HepG2 (cell line): Measurements from ENCODE around the gene DDAH1. TPM values are rescaled to one million over a fixed set of nuclear protein-coding genes. Genes with fewer than 3 reads are reported as not detected.

Source experiments
- ATAC-seq: fragments of 200-7000 bp; cut with Tn5 transposase; 3 replicates; pipeline ENCODE4 v1.9.1; 2020; ENCODE audit warnings: mild to moderate bottlenecking, moderate library complexity
- BruUV-seq: library from RNA; stranded (reverse); fragments of 400-500 nt; replicated peaks from 2 replicates; lab custom pipeline; 2021; lab: Mats Ljungman, UMichigan
- CTCF ChIA-PET: fragments of 300-600 bp; formaldehyde crosslinking; extraction: SDS; loops from one replicate; lab custom pipeline; 2021; ENCODE audit warnings: low total read pairs, inconsistent platforms, low intra/inter-chr PET ratio; lab: Yijun Ruan, JAX
- POLR2A ChIA-PET: fragments of 350-600 bp; sonication (Branson Sonifier 250); formaldehyde crosslinking; loops from one replicate; lab custom pipeline; 2020; ENCODE audit warnings: antibody characterized with exemption, inconsistent platforms; lab: Yijun Ruan, JAX
- DNase-seq: peaks from one replicate; pipeline ENCODE4 v3.0.0-alpha.2; 2015; ENCODE audit warnings: low spot score
- FAIRE-seq: peaks from 3 replicates; lab custom pipeline; 2011; peaks lifted over from hg19 to GRCh38; lab: Jason Lieb, UNC
- H2AFZ ChIP-seq: one replicate; pipeline ENCODE4 v1.6.1; 2011; ENCODE audit warnings: low read length, inconsistent platforms
- H3K27ac ChIP-seq: fragments of 300-600 bp; 3 replicates; pipeline ENCODE4 v1.8.0; 2011; ENCODE audit warnings: mixed run types, mild to moderate bottlenecking, mixed read lengths, low read length, inconsistent platforms; ENCODE audit not compliant: insufficient read depth; ENCODE audit errors: extremely low read length
- H3K27me3 ChIP-seq, 2 experiments: fragments of 200-600 bp in 1 of 2; 2 replicates in 1 of 2; 3 replicates in 1 of 2; pipeline versions ENCODE4 v1.6.0 to v1.8.0; 2011; ENCODE audit warnings: low read length in 2 of 2, mild to moderate bottlenecking in 2 of 2, moderate library complexity in 2 of 2, inconsistent platforms in 1 of 2; ENCODE audit not compliant: insufficient read depth in 2 of 2, control insufficient read depth in 1 of 2
- H3K36me3 ChIP-seq, 2 experiments: fragments of 200-600 bp in 1 of 2; replicated peaks in 1 of 2; 2 replicates in 1 of 2; 3 replicates in 1 of 2; pipeline versions ENCODE4 v1.5.1 to v1.8.0; 2011; ENCODE audit warnings: low read length in 2 of 2, inconsistent platforms in 1 of 2; ENCODE audit not compliant: insufficient read depth in 2 of 2, control insufficient read depth in 1 of 2
- H3K4me1 ChIP-seq: 2 replicates; pipeline ENCODE4 v1.5.1; 2012; ENCODE audit warnings: low read length, inconsistent platforms; ENCODE audit not compliant: insufficient read depth
- H3K4me2 ChIP-seq: 2 replicates; pipeline ENCODE4 v1.6.0; 2011; ENCODE audit warnings: low read depth, low read length, inconsistent platforms
- H3K4me3 ChIP-seq, 3 experiments: fragments of 200-600 bp in 1 of 3; sonication (generic), shearing (Covaris generic) in 1 of 3; replicated peaks in 1 of 3; 2 replicates each; pipeline ENCODE4 v1.5.1; 2011 to 2016; ENCODE audit warnings: low read length in 3 of 3, inconsistent platforms in 2 of 3, low read depth in 2 of 3, mild to moderate bottlenecking in 2 of 3, control low read depth in 1 of 3, mixed read lengths in 1 of 3; ENCODE audit not compliant: insufficient read depth in 1 of 3
- H3K79me2 ChIP-seq: one replicate; pipeline ENCODE4 v1.6.1; 2011; ENCODE audit warnings: low read length, inconsistent platforms; ENCODE audit not compliant: insufficient read depth
- H3K9ac ChIP-seq: 2 replicates; pipeline ENCODE4 v1.6.0; 2011; ENCODE audit warnings: mild to moderate bottlenecking, low read depth, low read length, inconsistent platforms; ENCODE audit not compliant: insufficient read depth
- H3K9me3 ChIP-seq: 2 replicates; pipeline ENCODE4 v1.5.1; 2012; ENCODE audit warnings: mild to moderate bottlenecking, low read length
- H4K20me1 ChIP-seq: 2 replicates; pipeline ENCODE4 v1.6.0; 2011; ENCODE audit warnings: inconsistent platforms, mild to moderate bottlenecking, low read length, moderate library complexity; ENCODE audit not compliant: insufficient read depth
- GZF1 ChIP-seq: sonication (generic); formaldehyde crosslinking; IDR thresholded peaks from 2 replicates; pipeline ENCODE4 v1.5.1; 2020; ENCODE audit warnings: mild to moderate bottlenecking, missing genetic modification reagents
- MAF1 ChIP-seq: sonication (generic); formaldehyde crosslinking; IDR thresholded peaks from 2 replicates; pipeline ENCODE4 v1.5.0; 2020; ENCODE audit warnings: missing genetic modification reagents, borderline replicate concordance
- NR1H2 ChIP-seq: sonication (generic); formaldehyde crosslinking; IDR thresholded peaks from 2 replicates; pipeline ENCODE4 v1.8.1; 2022; ENCODE audit warnings: low read depth, missing genetic modification reagents, borderline replicate concordance
- RCOR2 ChIP-seq: IDR thresholded peaks from 2 replicates; pipeline ENCODE4 v1.6.1; 2016; ENCODE audit warnings: missing biosample characterization, missing genetic modification reagents
- RFXANK ChIP-seq: IDR thresholded peaks from 2 replicates; pipeline ENCODE4 v1.6.1; 2016
- SP4 ChIP-seq: sonication (generic); formaldehyde crosslinking; IDR thresholded peaks from 2 replicates; pipeline ENCODE4 v1.8.1; 2023; ENCODE audit warnings: mild to moderate bottlenecking, missing genetic modification reagents
- ZNF143 ChIP-seq: sonication (generic); formaldehyde crosslinking; IDR thresholded peaks from 2 replicates; pipeline ENCODE4 v1.4.0; 2020; ENCODE audit warnings: missing genetic modification reagents
- ZNF225 ChIP-seq: sonication (generic); formaldehyde crosslinking; IDR thresholded peaks from 2 replicates; pipeline ENCODE4 v1.4.0; 2020; ENCODE audit warnings: mild to moderate bottlenecking, missing genetic modification reagents
- ZNF24 ChIP-seq: fragments of 450-650 bp; IDR thresholded peaks from 2 replicates; pipeline ENCODE4 v1.6.1; 2017; ENCODE audit warnings: antibody characterized with exemption, mild to moderate bottlenecking
- ZNF333 ChIP-seq: sonication (generic); formaldehyde crosslinking; IDR thresholded peaks from 2 replicates; pipeline ENCODE4 v1.4.0; 2020; ENCODE audit warnings: mild to moderate bottlenecking, missing genetic modification reagents, borderline replicate concordance
- WGBS: methylation state at CpG from one replicate; pipeline ENCODE4 v1.1.6; 2017; ENCODE audit warnings: low lambda C conversion rate; 5-methylcytosine and 5-hydroxymethylcytosine counted together
- in situ Hi-C: cut with HindIII; loops from 2 replicates; pipeline ENCODE4 v1.10.0; 2017; ENCODE audit warnings: low pct_unique_long_range_greater_than_20kb; ENCODE audit not compliant: extremely low pct_ligation_motif_present
- intact Hi-C: fragments of 100-400 bp; cut with micrococcal nuclease; formaldehyde crosslinking; loops from one replicate; pipeline ENCODE4 v1.10.0; 2022; ENCODE audit not compliant: unreplicated experiment
- polyA plus RNA-seq, 8 experiments: library from polyadenylated mRNA; depleted of rRNA in 3 of 8; stranded (reverse) in 7 of 8; unstranded in 1 of 8; fragments of >200 nt; fragmentation: Illumina TruSeq in 4 of 8; extraction: Trizol in 4 of 8; gene quantifications; 2 replicates each; pipeline versions ENCODE4 v1.2.1 to v1.2.3, GENCODE V29; 2011 to 2016; ENCODE audit warnings: low read depth in 4 of 8, missing spikeins in 1 of 8, mixed read lengths in 1 of 8; ENCODE audit not compliant: insufficient read depth in 1 of 8
- total RNA-seq, 5 experiments: library from RNA; depleted of rRNA; stranded (reverse); fragments of >200 nt; fragmentation: Illumina TruSeq; extraction: Trizol; gene quantifications; 2 replicates each; pipeline ENCODE4 v1.2.3, GENCODE V29; 2016; ENCODE audit warnings: low read depth in 1 of 5
- TF ChIP-seq, protein P1 (sequence below): sonication (generic); formaldehyde crosslinking; conservative IDR thresholded peaks from 2 replicates; pipeline ENCODE4 v1.4.0; 2020; ENCODE audit warnings: missing genetic modification reagents
- TF ChIP-seq, protein P2 (sequence below): sonication (generic); formaldehyde crosslinking; IDR thresholded peaks from 2 replicates; pipeline ENCODE4 v1.4.0; 2020; ENCODE audit warnings: missing genetic modification reagents
- TF ChIP-seq, protein P3 (sequence below): sonication (generic); formaldehyde crosslinking; IDR thresholded peaks from 2 replicates; pipeline ENCODE4 v1.8.0; 2022; ENCODE audit warnings: mild to moderate bottlenecking, missing genetic modification reagents; ENCODE audit not compliant: insufficient replicate concordance

DDAH1 gene
- total and polyA plus RNA-seq, 2 of the 13 experiments (the other 11 are each of a cell fraction or from before 2014, with no cell fraction given), result 39.7 to 64.4 TPM

DNA sequence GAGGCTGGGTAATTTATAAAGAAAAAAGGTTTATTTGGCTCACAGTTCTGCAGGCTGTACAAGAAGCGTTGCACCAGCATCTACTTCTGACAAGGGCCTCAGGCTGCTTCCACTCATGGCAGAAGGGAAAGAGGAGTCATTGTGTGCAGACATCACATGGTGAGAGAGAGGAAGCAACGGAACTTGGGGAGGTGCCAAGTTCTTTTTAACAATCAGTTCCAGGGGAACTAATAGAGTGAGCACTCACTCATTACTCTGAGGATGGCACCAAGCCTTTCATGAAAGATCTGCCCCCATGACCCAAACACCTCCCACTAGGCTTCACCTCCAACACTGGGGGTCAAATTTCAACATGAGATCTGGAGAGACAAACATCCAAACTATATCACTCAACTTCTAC lies 77.2 kb downstream of the DDAH1 start:
- TF ChIP-seq MAF1, result no peak
- TF ChIP-seq ZNF333 (CRISPR knock-in tag), result no peak
- TF ChIP-seq RCOR2 (CRISPR knock-in tag), result no peak
- TF ChIP-seq ZNF143 (CRISPR knock-in tag), result no peak
- no peak for TF ChIP-seq ZNF225
- TF ChIP-seq, protein P1, sequence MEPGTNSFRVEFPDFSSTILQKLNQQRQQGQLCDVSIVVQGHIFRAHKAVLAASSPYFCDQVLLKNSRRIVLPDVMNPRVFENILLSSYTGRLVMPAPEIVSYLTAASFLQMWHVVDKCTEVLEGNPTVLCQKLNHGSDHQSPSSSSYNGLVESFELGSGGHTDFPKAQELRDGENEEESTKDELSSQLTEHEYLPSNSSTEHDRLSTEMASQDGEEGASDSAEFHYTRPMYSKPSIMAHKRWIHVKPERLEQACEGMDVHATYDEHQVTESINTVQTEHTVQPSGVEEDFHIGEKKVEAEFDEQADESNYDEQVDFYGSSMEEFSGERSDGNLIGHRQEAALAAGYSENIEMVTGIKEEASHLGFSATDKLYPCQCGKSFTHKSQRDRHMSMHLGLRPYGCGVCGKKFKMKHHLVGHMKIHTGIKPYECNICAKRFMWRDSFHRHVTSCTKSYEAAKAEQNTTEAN (CRISPR knock-in tag), result no peak
- TF ChIP-seq, protein P2, sequence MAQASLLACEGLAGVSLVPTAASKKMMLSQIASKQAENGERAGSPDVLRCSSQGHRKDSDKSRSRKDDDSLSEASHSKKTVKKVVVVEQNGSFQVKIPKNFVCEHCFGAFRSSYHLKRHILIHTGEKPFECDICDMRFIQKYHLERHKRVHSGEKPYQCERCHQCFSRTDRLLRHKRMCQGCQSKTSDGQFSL (CRISPR knock-in tag), result no peak
- no peak for TF ChIP-seq ZNF24
- no peak for TF ChIP-seq SP4 (CRISPR knock-in tag)
- TF ChIP-seq GZF1 (CRISPR knock-in tag), result no peak
- TF ChIP-seq NR1H2 (CRISPR knock-in tag), result no peak
- TF ChIP-seq, protein P3, sequence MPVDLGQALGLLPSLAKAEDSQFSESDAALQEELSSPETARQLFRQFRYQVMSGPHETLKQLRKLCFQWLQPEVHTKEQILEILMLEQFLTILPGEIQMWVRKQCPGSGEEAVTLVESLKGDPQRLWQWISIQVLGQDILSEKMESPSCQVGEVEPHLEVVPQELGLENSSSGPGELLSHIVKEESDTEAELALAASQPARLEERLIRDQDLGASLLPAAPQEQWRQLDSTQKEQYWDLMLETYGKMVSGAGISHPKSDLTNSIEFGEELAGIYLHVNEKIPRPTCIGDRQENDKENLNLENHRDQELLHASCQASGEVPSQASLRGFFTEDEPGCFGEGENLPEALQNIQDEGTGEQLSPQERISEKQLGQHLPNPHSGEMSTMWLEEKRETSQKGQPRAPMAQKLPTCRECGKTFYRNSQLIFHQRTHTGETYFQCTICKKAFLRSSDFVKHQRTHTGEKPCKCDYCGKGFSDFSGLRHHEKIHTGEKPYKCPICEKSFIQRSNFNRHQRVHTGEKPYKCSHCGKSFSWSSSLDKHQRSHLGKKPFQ (CRISPR knock-in tag), result no peak
- TF ChIP-seq RFXANK (CRISPR knock-in tag), result no peak
- TF ChIP-seq, all 625 proteins: peak for 0
- peaks cover 16% of the 10 kb centered on the region for H3K9me3 ChIP-seq
- H3K4me2 ChIP-seq, result no peak overlapping the region
- FAIRE-seq, result no peak
- CTCF ChIA-PET, result no interaction called here
- H3K4me1 ChIP-seq, result peaks cover 32% of the 10 kb centered on the region
- H2AFZ ChIP-seq, result no peak overlapping the region
- intact Hi-C loops, result no loop called here
- BruUV-seq, result no TSS peak
- DNase-seq, result no peak
- peaks cover 0 to 1% of the 10 kb centered on the region in 2 experiments; a peak in 2 of 5 replicates for H3K36me3 ChIP-seq
- no peak overlapping the region for H3K4me3 ChIP-seq
- no peaks in the 10 kb centered on the region for H4K20me1 ChIP-seq
- no peak for ATAC-seq
- no peak overlapping the region for H3K9ac ChIP-seq
- H3K79me2 ChIP-seq, result peaks cover 33% of the 10 kb centered on the region
- WGBS, result 100% methylated on average over 2 of the region's 2 CpGs
- H3K27me3 ChIP-seq, result no peaks in the 10 kb centered on the region
- H3K27ac ChIP-seq, result no peak overlapping the region
- in situ Hi-C loops, result no loop called here
- POLR2A ChIA-PET, result no interaction called here
